Smooth muscle cell of the umbilical artery (primary cell): Measurements from ENCODE around the gene NR1D1. TPM values are rescaled to one million over a fixed set of nuclear protein-coding genes. Genes with fewer than 3 reads are reported as not detected.

Experiments used
- total RNA-seq: library from RNA; depleted of rRNA; stranded (reverse); fragments of >200 nt; gene quantifications from 2 replicates; pipeline ENCODE4 v1.2.3, GENCODE V29; 2014

The NR1D1 gene
- 0.89 and 1.7 TPM in 2 replicates for total RNA-seq

GRCh38 chr17:40100419-40100668, at the start of gene NR1D1:
TSS of gene NR1D1 (minus strand) at chr17:40100589. CDS start at chr17:40100094, 495 bp downstream.

DNA sequence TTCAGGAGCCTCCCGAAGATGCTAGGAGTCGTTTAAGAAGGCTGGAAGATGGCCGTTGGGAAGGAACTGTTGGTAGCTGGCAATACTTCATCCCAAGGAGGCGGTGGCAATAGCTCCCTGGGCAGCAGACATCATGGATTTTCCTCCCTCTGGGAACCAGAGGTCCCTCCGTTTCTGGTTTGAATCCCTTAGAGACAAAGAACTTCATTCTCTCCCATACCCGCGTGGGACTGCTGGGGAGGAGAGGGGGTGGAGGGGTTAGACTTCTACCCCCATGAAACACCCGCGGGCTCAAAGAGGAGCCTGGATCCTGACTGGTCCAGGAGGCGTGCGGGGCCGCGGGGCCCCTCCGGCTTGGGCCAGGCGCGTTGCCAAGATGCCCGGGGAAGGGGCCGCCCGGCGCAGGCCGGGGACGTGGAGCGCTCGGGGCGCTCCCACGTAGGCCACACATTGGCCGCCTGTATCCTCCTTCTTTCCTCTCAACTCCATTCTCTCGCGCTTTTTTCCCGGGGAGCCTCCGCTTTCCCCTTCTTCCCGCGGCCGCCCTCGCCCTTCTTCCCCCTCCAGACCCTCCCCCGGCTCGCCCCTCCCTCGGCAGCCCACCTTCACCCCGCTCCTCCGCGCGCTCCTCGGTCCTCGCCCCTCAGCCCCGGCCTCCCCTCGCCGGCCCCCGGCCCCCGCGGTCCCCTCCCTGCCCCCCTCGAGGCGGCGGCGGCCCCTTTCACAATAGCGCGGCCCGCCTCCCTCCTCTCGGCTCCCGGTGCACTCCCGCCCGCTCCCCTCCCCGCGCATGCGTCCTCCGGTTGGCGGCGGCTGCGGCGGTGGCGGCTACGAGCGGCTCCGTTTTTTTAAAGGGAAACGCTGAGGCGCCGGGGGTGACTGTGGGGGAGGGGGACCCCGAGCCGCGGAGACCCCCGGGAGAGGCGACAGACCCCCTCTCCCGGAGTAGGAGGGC, 21.1 kb upstream of the NR1D1 start, which contains the start of gene MSL1:
TSS of gene MSL1 (plus strand) at position 791 of the 955 bp plus-strand sequence. CDS start 642 bp downstream, outside the sequence.

DNA sequence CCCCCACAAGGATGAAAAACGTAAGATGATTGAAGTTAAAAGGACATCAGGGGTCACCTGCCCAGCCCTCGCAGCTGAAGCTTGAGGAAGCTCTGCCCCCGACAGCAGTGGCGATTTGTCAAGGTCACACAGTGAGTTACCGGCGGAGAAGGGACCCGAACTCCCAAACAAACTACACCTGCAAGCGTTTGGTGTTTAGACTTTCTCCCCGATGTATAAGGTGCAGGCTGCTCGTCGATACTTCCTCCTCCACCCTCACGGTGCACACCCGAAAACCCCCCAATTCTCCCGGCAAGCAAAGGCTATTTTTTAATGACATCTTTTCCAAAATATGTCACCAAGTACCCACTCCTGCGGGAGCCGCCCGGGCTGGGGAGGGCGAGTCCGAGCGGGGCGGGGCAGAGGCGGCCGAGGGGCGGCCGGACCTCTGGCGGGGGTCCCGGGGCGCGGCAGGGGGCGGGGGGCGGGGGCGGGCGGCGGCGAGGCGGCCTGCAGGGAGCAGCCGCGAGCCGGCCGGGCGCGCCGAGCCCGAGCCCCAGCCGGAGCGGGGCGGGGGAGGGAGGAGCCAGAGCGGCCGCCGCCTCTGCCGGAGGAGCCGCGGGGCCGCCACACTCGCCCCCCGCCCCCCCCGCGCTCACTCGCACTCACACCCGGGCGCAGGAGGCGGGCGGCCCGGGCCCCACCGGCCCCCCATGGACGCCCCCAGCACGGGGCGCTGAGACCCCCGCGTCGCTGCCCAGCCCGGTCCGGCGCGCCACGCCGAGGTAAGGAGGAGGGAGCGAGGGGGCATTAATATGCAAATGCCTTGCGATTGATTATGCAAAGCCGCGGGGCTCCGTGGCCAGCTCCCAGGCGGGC, 37.8 kb downstream of the NR1D1 start, which contains the start of gene THRA:
TSS of gene THRA (plus strand) at position 637 of the 858 bp plus-strand sequence. CDS start 11,524 bp downstream, outside the sequence.

Other genes with a start within 250 kb of the NR1D1 start
- gene IKZF3, start 236.3 kb downstream of the NR1D1 start, total RNA-seq: not detected in 2 replicates
- gene ZPBP2, start 232.4 kb downstream of the NR1D1 start, total RNA-seq: not detected in 2 replicates
- 12.5 and 16.2 TPM in 2 replicates for gene GSDMB, start 182.0 kb downstream of the NR1D1 start, total RNA-seq
- gene ORMDL3, start 173.0 kb downstream of the NR1D1 start, total RNA-seq: 68.2 and 94.4 TPM in 2 replicates
- not detected in 2 replicates for gene LRRC3C, start 172.9 kb downstream of the NR1D1 start, total RNA-seq
- gene GSDMA, start 137.6 kb downstream of the NR1D1 start, total RNA-seq: not detected in 2 replicates
- 99.8 and 128 TPM in 2 replicates for gene PSMD3, start 119.8 kb downstream of the NR1D1 start, total RNA-seq
- 2.3 and 3.9 TPM in 2 replicates for gene CSF3, start 85.1 kb downstream of the NR1D1 start, total RNA-seq
- gene MED24, start 46.2 kb downstream of the NR1D1 start, total RNA-seq: 38.6 and 53.1 TPM in 2 replicates
- 29.4 and 34.6 TPM in 2 replicates for gene THRA, start 37.6 kb downstream of the NR1D1 start, total RNA-seq
- gene MSL1, start 21.4 kb upstream of the NR1D1 start, total RNA-seq: 35.6 and 41.2 TPM in 2 replicates
- 20.5 and 29.2 TPM in 2 replicates for gene CASC3, start 39.9 kb upstream of the NR1D1 start, total RNA-seq
- gene RAPGEFL1, start 76.9 kb upstream of the NR1D1 start, total RNA-seq: 1.8 and 3.0 TPM in 2 replicates
- 6.2 and 11.8 TPM in 2 replicates for gene WIPF2, start 118.7 kb upstream of the NR1D1 start, total RNA-seq
- gene CDC6, start 187.3 kb upstream of the NR1D1 start, total RNA-seq: 2.1 and 11.8 TPM in 2 replicates
- 5.9 and 10.1 TPM in 2 replicates for gene RARA, start 208.6 kb upstream of the NR1D1 start, total RNA-seq